ENCODE data around the gene MUS81.
A peak's percentile ranks its signal among the peaks of the same experiment; 100 is the strongest.
"Not testable (repeated sequence)": the region's sequence is repeated elsewhere in the genome, so short reads cannot be mapped to it uniquely, and the experiment has no call there.

The MUS81 gene

DNA sequence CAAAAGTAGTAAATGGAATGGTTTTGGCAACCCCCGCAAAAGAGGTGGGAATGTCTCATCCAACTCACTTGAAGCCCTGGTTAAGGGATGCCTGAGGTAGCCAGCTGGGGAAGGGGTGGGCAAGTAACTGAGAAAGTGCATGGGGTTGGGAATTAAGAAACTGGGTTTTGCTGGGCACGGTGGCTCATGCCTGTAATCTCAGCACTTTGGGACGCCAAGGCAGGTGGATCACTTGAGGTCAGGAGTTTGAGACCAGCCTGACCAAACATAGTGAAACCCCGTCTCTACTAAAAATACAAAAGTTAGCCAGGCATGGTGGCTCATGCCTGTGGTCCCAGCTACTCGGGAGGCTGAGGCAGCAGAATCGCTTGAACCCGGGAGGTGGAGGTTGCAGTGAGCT, 11.5 kb upstream of the MUS81 start:
- not testable (repeated sequence) for DNase-seq

- DNase-seq: no peak
Measured at GRCh38 chr11:65849366-65849765, 10.9 kb upstream of the MUS81 start.

DNA sequence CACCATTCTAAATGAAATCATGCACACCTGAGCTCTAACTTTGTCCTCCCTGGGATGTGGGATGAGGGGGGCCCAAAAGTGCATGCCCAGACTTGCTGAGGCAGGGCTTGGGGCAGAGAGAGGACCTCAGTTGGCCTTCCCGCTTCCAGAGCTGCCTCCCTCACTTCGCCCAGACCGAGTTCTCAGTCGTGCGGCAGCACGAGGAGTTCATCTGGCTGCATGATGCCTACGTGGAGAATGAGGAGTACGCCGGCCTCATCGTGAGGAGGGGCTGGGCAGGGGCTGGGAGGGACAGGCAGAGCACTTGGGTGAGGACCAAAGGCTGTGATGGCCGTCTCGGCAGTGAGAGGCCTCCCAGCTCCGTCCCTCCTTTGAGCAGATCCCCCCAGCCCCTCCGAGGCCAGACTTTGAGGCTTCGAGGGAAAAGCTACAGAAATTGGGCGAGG, 10.4 kb upstream of the MUS81 start:
- DNase-seq: no peak

DNA sequence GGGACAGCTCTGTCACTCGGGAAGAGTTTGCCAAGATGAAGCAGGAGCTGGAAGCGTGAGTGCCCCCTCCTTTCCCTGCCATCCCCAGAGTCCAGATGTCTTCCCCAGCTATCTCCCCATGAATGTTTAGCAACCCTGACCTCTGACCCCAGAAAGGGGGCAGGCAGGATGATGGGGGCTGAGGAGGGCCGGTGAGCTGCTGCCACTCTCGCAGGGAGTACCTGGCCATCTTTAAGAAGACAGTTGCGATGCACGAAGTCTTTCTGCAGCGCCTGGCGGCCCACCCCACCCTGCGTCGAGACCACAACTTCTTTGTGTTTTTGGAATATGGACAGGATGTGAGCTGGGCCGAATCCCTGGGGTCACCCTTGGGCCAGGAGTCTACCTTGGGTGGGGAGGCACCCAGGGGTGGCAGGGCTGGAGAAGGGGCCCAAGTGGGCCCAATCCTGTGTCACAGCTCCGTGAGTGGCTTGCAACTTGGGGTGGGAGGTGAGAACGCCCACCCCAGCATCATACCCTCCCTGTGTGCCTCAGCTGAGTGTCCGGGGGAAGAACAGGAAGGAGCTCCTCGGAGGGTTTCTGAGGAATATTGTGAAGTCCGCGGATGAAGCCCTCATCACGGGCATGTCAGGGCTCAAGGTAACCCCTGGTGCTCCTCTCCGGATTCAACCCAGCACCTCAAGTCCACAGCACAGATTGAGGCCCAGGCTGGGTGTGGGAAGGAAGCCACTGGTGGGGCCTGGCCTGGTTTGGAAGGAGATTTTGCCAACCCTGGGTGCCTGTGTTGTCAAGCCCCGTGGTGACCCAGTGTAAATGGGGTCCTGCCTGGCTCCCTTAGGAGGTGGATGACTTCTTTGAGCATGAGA, 9.8 kb upstream of the MUS81 start:
- DNase-seq: no peak

DNA sequence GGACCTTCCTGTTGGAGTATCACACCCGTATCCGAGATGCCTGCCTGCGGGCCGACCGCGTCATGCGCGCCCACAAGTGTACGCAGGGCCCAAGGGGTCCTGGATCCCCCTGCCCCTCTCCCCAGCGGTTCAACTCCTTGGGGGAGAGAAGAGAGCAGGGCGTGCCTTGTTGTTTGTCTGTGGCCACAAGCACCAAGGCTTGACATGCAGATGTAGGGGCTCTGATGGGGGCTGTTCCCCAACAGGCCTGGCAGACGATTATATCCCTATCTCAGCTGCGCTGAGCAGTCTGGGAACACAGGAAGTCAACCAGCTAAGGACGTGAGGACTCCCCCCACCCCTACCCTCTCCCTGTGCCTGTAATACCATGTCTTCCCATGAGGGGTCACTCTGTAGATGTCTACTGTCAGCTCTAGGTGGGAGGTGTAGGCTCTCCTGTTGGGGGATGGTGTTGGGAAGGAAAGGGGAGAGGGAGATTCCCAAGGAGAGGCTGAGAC, 9.1 kb upstream of the MUS81 start:
- DNase-seq: no peak

GRCh38 chr11:65851811-65852507, 8.3 kb upstream of the MUS81 start:
- no peak for DNase-seq

DNA sequence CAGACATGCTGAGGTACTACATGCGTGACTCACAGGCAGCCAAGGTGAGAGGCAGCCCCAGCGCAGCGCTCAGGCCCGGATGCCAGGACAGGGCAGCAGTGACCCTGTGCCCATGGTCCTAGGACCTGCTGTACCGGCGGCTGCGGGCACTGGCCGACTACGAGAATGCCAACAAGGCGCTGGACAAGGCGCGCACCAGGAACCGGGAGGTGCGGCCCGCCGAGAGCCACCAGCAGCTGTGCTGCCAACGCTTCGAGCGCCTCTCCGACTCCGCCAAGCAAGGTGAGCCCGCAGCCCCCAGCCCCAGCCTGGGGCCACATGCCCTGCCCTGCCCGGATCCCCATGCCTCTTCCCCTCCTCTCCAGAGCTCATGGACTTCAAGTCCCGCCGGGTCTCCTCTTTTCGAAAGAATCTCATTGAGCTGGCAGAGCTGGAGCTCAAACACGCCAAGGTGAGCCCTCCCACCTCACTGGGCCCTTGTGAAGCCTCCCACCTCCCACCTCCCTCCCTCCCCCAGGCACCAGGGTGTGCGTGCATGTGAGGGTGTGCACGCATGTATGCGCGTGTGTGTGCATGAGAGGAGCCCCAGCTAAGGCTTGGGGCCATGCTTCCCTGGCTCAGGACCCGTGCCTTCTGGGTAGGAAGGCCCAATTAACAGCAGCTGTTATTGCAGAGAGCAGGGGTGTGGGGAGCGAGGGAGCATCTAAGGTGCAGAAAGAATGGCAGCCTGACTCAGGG, 7.6 kb upstream of the MUS81 start:
- no peak for DNase-seq

DNA sequence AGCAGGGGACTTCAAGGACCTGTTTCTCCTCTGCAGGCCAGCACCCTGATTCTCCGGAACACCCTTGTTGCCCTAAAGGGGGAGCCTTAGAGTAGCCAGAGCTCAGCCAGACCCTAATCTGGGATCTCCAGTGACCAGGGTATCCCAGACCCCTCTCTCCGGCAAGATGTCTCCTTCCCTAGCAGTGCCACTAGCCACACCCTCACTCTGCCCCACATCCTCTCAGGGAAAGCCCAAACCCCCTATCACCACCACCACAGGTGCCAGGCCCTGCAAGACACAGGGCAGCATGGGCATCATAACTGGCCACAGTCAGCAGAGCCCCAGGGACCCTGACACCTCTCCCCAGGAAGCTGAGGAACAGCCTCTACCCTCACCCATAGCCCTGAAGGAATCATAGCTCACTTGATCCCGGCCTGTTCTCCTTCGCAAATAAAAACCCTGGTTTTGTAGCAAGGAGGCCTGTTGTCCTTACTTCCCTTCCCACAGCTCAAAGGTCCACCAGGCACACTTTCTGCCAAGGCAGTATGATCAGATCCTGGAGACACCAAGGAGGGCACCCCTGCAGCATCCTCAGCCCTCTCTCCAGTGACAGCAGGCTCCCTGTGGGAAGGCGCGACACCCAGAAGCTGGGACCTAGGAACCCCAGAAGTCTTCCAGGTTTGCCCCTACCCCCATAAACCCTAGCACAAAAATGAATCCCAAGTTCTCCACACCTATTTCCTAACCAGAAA, 6.8 kb upstream of the MUS81 start:
- DNase-seq: no peak

DNA sequence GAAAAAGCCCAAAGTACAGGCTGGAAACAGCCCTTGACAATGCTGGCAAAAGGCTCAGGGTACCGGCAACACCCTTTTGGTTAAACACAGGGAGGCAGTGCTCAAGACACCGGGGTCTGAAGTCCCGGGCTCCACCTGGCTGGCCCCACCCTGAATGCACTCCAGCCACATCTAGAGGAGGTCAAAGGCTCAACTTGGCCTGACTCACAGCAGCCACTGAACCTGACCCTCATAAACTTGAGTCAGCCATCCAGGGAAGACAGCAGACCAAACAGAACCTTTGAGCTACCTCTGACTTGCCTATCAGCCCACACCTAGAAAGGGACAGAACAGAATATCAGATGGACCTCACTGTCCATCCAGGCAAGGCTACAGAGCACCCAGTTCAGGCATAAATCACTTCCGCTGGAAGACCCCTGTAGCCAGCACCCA, 6.1 kb upstream of the MUS81 start:
- no peak for DNase-seq

GRCh38 chr11:65854852-65855837, 5.1 kb upstream of the MUS81 start:
- DNase-seq: no peak

DNA sequence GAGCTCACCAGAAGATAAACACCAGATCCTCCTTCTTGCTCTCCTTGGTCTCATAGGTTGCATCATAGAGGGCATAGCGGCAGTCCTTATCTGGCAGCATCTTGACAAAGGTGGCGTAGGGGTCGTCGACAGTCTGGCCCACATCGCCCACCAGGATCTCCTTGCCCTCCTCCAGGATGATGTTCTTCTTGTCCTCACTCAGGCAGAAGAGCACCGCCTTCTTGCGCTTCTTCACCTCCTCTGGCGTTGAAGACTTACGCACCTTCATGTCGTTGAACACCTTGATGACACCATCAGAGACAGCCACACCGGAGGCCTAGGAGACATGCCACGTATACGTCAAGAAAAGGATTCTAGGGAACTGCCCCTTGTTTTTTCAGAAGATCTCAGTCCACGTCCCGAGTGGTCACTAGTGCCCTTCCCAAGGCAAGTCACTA, 4.3 kb upstream of the MUS81 start:
- no peak for DNase-seq

DNA sequence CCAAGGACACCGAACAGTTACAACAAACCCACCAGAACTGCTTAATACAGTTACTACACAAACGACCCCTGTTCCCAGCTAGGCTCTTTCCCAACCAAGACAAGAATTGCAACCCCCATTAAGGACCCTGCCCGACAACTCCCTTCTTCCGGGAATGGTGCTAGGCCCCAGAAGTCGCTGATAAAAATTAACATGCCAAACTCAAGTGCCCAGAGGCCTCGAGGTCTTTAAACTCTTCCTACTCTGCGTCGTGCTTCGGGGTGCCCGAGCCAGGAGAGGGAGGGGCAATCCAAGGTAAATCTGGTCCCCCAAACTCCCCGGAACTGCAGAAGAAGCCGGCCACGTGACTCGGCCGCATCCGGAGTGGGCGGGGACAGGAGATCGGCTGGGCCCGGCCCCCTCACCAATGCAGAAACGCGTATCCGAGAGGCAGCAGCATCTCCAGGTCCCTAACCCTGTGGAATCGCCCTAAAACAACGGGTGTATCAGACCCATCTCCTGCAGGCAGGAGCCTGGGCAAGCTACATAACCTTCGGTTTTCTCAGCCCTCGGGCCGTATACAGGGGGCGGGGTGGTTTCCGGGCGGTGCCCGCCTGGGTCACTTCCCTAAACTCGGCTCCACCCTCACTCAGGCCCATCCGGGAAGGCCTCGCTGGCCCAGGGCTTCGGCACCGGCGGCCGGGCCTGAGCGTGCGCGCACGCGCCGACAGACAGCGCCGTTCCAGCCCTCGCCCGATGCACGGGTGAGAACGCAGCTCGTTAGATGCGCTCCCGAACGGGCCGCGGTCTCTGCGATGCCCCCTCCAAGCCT, 3.3 kb upstream of the MUS81 start:
- peak; percentile 56 to 86 (median 65) for DNase-seq

GRCh38 chr11:65857500-65857852, 2.8 kb upstream of the MUS81 start:
- DNase-seq: peak; percentile 49 to 61 (median 55)

GRCh38 chr11:65857853-65858680, 2.2 kb upstream of the MUS81 start, which contains the start of gene CFL1:
Gene CFL1 (minus strand): TSS chr11:65858180. CDS start chr11:65858099, 81 bp downstream.
- peak; percentile 91 to 97 (median 94) for DNase-seq

DNA sequence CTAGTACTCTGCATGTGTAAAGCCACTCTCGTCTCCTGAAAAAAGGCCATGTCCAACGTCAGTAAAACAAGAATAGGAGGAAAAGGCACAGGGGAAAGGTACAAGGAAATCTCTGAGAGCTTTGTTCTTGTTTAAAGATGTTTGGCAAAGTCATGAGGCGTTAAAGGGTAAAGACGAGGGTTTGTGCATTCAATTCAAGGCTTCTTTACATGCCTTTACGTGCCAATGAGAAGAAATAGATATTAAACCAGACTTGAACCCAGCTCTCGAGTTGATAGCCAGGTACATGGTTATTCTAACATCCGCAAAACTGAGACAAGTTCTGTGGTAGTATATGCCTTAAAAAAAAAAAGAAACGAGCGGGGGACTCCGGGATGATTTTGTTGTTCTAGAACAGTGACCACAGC, 1.5 kb upstream of the MUS81 start:
- DNase-seq: no peak

DNA sequence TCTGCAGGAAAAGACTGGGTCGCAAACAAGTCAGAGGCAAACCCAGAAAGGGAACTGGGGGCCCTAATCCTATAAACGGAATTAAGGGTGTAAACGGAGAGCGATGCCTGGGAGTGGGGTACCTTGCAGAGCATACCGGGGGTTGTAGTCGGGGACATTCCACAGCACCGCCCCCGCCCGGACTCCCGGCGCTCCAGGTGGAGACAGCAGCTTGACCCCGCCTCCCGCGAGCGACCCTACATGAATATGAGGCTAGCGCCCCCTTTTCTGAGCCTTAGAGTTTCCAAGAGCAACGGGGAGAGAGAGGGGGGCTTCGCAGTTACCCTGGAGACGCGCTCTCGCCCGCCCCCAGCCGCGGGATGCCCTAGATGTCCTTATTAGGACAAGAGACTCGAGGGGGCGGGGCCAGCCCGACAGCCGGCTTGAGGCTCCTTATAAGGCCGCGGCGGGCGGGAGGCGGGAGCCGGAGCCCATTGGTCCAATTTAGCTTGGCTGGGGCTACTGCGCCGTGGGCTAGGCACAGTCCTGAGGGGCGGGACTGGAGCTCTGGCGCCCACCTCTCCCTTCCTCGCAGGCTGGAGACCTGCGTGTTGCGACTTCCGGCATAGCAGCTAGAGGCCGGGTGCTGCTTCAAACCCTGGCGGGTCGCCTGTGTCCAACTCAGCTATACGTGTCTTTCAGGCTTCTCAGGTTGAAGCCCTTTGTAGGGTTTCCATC, 980 bp upstream of the MUS81 start:
- DNase-seq: peak; percentile 88 to 94 (median 90)

GRCh38 chr11:65859812-65860277, 388 bp upstream of the MUS81 start:
- DNase-seq: no peak

GRCh38 chr11:65861165-65861505, 902 bp downstream of the MUS81 start:
- no peak for DNase-seq

Data from activated CD4-positive, CD25-positive, alpha-beta regulatory T cell (primary cell).